ENCODE data around the gene DENND1A. TPM values are rescaled to one million over a fixed set of nuclear protein-coding genes. Genes with fewer than 3 reads are reported as not detected.
"Not testable (repeated sequence)": the region's sequence is repeated elsewhere in the genome, so short reads cannot be mapped to it uniquely, and the experiment has no call there.

The DENND1A gene, protein sequence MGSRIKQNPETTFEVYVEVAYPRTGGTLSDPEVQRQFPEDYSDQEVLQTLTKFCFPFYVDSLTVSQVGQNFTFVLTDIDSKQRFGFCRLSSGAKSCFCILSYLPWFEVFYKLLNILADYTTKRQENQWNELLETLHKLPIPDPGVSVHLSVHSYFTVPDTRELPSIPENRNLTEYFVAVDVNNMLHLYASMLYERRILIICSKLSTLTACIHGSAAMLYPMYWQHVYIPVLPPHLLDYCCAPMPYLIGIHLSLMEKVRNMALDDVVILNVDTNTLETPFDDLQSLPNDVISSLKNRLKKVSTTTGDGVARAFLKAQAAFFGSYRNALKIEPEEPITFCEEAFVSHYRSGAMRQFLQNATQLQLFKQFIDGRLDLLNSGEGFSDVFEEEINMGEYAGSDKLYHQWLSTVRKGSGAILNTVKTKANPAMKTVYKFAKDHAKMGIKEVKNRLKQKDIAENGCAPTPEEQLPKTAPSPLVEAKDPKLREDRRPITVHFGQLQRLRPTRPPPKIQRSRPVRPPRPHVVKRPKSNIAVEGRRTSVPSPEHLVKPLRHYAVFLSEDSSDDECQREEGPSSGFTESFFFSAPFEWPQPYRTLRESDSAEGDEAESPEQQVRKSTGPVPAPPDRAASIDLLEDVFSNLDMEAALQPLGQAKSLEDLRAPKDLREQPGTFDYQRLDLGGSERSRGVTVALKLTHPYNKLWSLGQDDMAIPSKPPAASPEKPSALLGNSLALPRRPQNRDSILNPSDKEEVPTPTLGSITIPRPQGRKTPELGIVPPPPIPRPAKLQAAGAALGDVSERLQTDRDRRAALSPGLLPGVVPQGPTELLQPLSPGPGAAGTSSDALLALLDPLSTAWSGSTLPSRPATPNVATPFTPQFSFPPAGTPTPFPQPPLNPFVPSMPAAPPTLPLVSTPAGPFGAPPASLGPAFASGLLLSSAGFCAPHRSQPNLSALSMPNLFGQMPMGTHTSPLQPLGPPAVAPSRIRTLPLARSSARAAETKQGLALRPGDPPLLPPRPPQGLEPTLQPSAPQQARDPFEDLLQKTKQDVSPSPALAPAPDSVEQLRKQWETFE
- 22.2 and 45.3 TPM in 2 replicates for total RNA-seq (2014; rRNA removed; shearing (Covaris generic))

DNA sequence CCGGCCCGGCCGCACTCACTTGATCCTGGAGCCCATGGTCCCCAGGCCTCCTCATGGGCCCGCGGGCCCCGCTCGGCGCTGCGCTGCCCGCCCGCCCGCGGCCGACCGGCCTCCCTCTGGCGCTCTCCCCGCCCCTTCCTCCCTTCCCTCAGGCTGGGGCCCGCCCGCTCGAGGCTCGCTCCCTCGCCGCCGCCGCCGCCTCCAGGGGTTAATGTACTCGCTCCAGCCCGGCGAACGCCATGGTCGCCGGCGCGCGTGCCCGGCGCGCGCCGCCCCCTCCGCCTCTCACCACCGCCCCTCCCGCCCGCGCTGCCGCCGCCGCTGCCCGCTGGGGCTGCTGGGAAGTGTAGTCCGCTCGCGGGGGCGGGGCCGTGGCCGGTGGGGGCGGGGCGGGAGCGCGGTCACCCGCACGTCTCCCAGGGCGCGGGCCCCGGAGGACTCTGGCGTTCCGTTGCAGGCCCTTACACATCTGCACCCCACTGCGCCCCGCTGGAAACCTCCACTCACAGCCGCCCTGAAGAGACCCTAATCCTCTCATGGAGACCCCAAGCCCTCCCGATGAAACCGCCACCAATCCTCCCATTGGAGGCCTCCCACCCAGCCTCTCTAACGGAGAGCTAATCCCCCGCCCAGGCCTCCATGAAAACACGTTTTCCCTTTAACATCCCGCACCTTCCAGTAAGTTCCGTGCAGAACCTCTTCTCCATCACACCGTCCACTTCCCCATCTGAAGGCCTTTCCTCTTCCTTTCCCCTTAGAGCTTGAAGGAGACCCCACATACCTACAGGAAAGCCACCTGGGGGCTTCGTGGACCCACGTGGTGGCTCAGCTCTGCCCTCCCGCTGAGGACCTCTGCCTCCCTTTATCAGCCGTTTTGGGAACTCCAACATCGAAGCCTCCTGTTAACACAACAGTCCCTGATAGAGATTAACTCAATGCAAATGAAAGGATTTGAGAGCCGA, at the start of gene DENND1A:
DENND1A (minus strand) TSS at position 257 of the 962 bp plus-strand sequence; CDS start at position 36, 221 bp downstream.
- peak; percentile 82 for DNase-seq (ENCODE audit: low spot score)
- in situ Hi-C loops (cut with HindIII; ENCODE audit: low sequenced_read_pairs): no loop called here

DNA sequence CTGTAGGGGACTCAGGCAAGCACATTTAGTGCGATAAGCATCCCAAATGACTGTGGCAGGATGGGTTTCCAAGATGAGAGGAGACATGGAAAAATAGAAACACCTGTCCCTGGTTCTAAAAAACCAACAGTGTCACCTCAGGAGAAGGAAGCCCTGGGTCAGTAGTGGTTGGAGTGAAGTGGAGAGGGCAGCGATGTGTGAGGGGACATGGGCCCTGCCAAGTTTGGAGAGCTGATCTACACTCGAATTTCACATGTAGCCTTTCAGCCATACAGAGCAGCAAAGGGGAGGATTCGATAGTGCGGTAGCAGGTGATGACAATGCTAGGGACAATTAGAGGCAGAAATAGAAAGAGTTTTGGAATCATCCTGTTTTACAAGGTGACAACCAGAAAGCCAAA, 49.1 kb upstream of the DENND1A start:
- in situ Hi-C loops (cut with HindIII; ENCODE audit: low sequenced_read_pairs): no loop called here

DNA sequence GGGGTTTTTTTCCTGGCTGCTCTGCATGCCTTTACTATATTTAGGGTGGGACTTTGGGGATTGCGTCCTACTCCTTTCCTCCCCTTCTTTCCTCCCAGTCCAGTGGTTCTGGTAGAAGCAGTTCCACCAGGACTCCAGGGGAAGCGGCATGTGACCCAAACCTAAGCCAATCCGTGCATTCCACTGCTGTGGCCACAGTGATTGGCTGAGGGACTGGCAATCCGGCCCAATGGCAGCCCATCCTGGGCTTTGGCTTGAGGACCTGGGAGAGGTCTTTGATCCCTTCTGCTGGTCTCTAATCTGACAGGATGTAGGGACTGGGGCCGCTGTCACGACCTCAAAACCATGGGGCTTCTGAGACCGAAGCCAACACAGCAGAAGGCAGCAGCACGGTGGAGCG, 46.7 kb upstream of the DENND1A start:
- in situ Hi-C loops (cut with HindIII; ENCODE audit: low sequenced_read_pairs); DNase-seq (ENCODE audit: low spot score): not testable (repeated sequence)

More for the DNA sequence above, 49.1 kb upstream of the DENND1A start:
- DNase-seq (ENCODE audit: low spot score): no peak

DNA sequence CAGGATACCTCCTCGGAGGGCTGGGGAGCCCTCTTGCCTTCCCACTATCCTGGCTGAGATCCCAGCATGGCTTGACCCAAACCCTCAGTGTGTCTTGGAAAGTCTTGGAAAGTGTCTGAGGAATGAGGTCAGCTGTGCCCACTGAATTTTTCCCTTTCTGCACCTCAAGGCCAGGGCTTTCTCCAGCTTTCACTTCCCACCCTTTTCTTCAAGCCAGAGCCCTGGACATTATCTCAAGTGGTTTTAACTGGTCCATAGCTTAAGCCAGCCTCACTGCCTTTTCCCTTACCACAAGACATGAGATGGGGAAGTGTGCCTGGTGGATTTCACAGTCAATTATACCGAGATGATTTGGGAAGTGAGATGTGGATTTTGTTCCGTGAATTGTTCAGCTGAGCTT, 45.9 kb upstream of the DENND1A start:
- DNase-seq (ENCODE audit: low spot score): no peak
- in situ Hi-C loops (cut with HindIII; ENCODE audit: low sequenced_read_pairs): no loop called here

DNA sequence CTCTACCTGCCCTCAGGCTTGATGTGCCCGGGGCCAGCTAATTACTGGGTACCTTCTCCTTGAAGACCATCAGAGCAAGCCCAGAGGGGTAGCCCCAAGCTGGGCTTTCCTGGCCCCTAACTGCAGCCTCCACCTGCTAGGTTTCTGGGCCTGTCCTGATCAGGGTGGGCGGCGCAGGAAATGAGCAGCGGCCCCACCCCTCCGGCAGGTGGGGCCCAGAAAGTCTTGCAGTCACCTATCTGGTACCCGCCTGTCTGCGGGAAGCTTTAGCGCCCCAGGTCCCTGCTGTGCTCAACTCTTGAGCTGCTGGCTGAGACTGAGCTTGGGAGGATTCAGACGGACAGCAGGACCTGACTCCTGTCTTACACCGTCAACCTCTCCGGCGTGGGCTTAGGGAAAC, 44.5 kb upstream of the DENND1A start:
- in situ Hi-C loops (cut with HindIII; ENCODE audit: low sequenced_read_pairs): no loop called here
- DNase-seq (ENCODE audit: low spot score): no peak

DNA sequence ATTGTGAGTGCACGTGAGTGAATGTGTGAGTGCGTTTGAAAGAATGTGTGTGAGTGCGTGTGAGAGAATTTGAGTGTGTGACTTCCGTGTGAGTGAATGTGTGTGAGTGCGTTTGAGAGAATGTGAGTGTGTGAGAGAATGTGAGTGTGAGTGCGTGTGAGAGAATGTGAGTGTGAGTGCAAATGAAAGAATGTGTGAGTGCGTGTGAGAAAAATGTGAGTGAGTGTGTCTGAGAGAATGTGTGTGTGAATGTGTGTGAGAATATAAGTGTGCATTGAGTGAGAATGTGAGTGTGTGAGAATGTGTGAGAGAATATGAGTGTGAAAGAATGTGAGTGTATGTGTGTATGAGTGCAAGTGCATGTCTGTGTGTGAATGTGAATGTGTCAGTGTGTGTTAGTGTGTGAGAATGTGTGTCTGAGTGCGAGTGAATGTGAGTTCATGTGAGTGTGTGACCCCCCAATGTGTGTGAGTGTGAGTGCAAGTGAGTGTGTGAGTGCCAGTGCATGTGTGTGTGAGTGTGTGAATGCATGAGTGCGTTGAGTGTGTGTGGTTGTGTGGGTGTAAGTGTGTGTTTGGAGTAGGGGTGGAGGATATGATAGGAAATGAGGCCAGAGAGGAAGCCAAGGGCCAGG, 43.8 kb upstream of the DENND1A start:
- in situ Hi-C loops (cut with HindIII; ENCODE audit: low sequenced_read_pairs): no loop called here
- DNase-seq (ENCODE audit: low spot score): no peak

DNA sequence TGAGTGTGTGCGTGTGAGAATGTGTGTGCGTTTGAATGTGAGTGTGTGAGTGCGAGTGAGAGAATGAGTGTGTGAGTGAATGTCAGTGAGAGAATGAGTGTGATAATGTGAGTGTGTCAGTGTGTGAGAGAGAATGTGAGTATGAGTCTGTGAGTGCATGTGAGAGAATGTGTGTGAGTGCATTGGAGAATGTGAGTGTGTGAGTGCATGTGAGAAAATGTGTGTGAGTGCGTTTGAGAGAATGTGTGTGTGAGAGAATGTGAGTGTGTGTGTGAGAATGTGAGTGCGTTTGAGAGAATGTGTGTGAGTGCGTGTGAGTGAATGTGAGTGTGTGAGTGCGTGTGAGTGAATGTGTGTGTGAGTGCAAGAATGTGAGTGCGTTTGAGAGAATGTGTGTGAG, 42.7 kb upstream of the DENND1A start:
- in situ Hi-C loops (cut with HindIII; ENCODE audit: low sequenced_read_pairs): no loop called here
- DNase-seq (ENCODE audit: low spot score): no peak

DNA sequence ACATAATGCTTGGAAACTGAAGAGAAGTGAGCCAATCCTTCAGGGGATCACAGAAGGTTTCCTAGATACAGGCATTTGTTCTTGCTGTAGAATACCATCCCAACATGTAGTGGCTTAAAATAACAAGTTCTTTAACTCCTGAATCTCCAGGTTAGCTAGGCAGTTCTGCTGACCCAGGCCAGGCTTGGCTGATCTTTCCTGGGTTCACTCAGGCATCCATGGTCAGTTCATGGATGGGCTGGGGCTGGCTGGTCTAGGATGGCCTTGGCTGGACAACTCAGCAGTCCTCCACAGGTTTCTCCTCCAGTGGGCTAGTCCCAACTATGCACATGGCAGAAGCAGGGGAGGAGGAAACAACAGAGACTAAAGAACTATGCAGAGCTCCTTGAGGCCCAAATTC, 37.4 kb upstream of the DENND1A start:
- in situ Hi-C loops (cut with HindIII; ENCODE audit: low sequenced_read_pairs): no loop called here
- DNase-seq (ENCODE audit: low spot score): no peak

DNA sequence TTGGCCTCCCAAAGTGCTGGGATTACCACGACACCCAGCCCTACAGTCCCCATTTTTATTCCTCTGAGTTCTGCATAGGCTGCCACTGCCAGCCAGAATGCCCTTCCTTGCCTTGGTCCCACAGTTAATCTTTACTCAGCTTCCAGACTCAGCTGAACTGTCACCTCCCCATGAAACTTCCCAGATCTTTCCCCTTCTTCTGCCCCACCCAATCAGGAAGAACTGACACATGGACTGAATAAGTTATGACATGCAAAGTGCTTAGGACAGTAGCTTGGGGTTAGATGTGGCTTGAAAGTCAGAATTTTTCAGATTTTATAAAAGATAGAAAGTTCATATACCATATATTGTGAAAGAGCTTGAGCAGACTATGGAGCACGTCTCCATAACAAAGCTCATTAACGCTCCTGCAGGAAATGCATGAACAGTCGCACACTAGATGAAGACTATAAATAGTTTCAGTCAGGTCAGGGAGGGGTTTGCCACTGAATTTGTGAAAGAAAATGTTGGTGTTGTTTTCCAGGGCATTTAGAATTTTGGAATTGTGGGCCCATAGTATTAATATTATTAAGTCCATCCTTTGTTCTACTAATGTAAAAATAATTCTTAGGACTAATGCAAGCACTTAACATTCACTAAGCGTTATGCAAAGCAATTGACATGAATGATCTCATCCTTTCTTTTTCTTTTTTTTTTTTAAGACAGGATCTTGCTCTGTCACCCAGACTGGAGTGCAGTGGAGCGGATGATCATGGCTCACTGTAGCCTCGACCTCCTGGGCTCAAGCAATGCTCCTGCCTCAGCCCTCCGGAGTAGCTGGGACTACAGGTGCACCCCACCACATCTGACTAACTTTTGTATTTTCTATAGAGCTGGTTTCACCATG, 36.1 kb upstream of the DENND1A start:
- in situ Hi-C loops (cut with HindIII; ENCODE audit: low sequenced_read_pairs): no loop called here
- DNase-seq (ENCODE audit: low spot score): no peak

DNA sequence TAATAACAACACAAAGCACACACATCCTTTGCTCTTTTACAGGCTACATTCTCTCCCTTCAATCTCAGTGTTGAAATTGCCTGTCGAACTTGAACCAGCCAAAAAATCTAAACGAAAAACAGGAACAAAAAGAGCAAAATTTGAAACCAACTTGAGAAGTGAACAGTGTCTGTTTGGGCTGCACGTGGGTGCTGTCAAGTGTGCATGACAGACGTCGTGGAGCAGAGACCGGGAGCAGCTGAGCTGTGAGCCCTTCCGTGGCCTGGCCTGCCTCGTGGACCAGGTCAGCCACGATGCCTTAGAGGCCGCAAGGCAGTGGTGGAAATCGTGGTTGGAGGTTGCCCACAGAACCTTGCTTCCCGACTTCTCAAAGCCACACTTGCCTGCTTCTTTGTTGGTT, 34.8 kb upstream of the DENND1A start:
- DNase-seq (ENCODE audit: low spot score): no peak
- in situ Hi-C loops (cut with HindIII; ENCODE audit: low sequenced_read_pairs): no loop called here

DNA sequence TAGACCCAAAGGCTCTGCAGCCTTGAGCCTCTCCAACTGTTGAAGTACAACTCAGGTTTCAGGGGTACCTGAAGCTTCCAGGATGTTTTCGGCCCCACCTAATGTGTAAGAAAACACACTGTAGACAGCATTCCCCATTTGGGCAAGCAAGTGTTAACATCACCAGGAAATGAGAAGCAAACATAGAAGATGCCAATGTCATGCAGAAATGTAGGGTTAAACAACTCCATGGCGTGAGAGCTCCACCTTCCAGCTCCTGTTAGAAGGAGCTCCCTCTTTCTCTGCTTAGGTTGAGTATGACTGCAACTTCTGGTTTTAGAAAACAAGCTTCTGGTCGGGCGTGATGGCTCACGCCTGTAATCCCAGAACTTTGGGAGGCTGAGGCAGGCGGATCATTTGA, 31.0 kb upstream of the DENND1A start:
- DNase-seq (ENCODE audit: low spot score): no peak
- in situ Hi-C loops (cut with HindIII; ENCODE audit: low sequenced_read_pairs): no loop called here

DNA sequence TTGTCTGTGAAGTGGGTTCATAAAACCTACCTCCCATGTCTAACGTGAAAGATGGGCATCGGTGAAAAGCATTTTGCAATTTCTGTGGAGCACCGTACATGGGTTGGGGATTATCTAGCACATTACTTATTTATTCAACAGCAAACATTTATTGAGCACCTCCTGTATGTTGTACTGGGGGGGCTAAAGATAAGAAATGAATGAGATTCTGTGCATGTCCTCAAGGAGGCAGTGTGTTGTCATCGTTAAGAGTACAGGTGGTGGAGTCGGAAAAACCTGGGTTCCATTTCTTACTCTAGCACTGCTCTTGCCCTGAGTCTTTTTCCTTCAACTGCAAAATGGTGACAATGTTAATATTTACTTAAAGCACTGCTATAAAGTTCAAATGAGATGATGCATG, 30.4 kb upstream of the DENND1A start:
- DNase-seq (ENCODE audit: low spot score): no peak
- in situ Hi-C loops (cut with HindIII; ENCODE audit: low sequenced_read_pairs): no loop called here

DNA sequence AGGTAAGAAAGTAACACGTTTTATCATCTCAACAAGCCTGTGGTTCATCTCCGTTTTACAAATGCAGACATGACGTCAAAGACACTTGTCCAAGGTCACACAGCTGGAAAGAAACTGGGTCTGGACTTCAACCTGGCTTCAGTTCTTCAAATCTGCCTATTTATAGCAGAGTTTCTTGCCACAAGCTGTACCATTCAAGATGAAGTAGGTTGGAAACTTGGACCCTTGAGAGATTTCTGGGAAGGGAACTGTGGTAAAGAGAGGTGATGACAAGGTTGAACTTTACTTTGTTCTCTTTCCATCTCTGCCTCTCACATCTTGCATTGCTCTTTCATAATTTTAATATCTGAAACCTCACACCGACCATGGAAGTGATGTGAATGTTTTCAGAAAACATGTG, 29.9 kb upstream of the DENND1A start:
- no peak for DNase-seq (ENCODE audit: low spot score)
- in situ Hi-C loops (cut with HindIII; ENCODE audit: low sequenced_read_pairs): no loop called here

DNA sequence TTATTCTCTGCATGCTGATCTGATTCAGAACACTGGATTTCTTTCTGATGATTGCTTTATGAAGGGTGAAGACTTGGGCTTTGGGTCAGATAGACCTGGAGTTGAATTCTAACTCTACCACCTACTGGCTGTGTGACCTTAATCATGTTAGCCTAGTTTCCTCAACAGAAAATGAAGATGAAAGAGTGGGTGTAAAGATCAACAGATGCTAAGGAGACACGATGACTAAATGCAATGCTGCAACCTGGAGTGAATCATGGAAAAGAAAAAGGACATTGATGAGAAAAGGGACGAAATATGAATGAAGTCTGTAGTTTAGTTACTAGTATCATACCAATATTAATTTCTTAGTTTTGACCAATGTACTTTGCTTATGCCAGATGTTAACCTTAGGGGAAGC, 27.8 kb upstream of the DENND1A start:
- in situ Hi-C loops (cut with HindIII; ENCODE audit: low sequenced_read_pairs): no loop called here
- no peak for DNase-seq (ENCODE audit: low spot score)

DNA sequence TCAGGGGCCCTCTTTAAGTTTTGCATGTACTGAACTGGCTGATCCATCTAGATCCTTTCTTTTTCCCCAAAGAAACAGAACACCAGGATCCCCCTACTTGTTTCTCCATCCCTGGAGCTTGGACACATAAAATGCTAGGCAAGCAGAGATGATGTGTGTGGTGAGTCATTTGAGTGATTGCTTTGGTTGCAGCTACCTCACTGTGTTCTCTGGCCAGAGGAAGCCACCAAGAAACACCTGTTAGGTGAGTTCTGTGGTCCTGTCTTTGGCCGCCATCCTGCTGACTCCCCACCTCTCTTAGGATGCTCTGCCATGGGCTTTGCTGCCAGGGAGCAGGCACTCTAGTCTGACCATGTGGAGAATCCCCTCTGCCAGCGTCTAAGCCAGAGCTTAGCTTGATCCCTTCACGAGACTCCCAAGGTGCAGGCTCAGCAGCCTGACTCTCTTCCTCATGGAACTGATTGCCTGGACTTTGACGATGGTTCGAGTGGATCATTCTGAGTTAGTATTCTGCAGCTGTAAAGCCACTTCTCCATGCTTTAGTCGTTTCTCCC, 27.3 kb upstream of the DENND1A start:
- no peak for DNase-seq (ENCODE audit: low spot score)
- in situ Hi-C loops (cut with HindIII; ENCODE audit: low sequenced_read_pairs): no loop called here

DNA sequence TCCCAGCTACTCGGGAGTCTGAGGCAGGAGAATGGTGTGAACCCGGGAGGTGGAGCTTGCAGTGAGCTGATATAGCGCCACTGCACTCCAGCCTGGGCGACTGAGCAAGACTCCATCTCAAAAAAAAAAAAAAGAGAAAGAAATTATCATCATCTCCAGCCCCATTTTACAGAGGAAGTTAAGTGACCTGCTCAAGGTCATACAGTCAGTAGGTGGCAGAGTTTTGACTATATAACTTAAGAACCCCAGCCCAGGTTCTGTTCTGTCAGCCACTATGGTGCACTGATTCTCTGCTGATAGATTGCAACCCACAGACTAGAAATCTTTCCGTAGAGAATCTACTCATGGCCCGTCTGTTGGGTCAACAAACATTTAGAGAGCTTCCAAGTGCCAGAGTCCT, 25.7 kb upstream of the DENND1A start:
- in situ Hi-C loops (cut with HindIII; ENCODE audit: low sequenced_read_pairs): no loop called here

More for the DNA sequence above, 25.7 kb upstream of the DENND1A start:
- DNase-seq (ENCODE audit: low spot score): no peak
